ENCODE data around the gene NDC1.

- TF ChIP-seq CTCF (IDR thresholded peaks at IDR 0.05) (no peak), POLR2A (IDR thresholded peaks at IDR 0.05) (no peak)
Measured at GRCh38 chr1:53800621-53801020, 37.5 kb downstream of the NDC1 start.

Data from heart left ventricle (tissue), 13 donors.